NCI-H774 (cell line): ENCODE data around the gene TMEM161A.
A peak's percentile ranks its signal among the peaks of the same experiment; 100 is the strongest.
"Not testable (repeated sequence)": the region's sequence is repeated elsewhere in the genome, so short reads cannot be mapped to it uniquely, and the experiment has no call there.

Experiments
- DNase-seq: peaks from one replicate; lab custom pipeline; 2025; lab: John Stamatoyannopoulos, UW

TMEM161A gene

GRCh38 chr19:19121371-19121770 is 16.9 kb downstream of the TMEM161A start:
- no peak for DNase-seq

GRCh38 chr19:19120308-19121231 is 17.7 kb downstream of the TMEM161A start:
- no peak for DNase-seq

- no peak for DNase-seq
Measured at GRCh38 chr19:19119325-19120237, 18.7 kb downstream of the TMEM161A start.

- no peak for DNase-seq
Measured at GRCh38 chr19:19115954-19116353, 22.3 kb downstream of the TMEM161A start.

- DNase-seq = no peak
Measured at GRCh38 chr19:19113040-19113626, 25.1 kb downstream of the TMEM161A start.

- DNase-seq = no peak
Measured at GRCh38 chr19:19111967-19112580, 26.2 kb downstream of the TMEM161A start.

- no peak for DNase-seq
Measured at GRCh38 chr19:19111136-19111835, 27.0 kb downstream of the TMEM161A start.

- DNase-seq = no peak
Measured at GRCh38 chr19:19110410-19111135, 27.7 kb downstream of the TMEM161A start.

- no peak for DNase-seq
Measured at GRCh38 chr19:19109601-19110000, 28.7 kb downstream of the TMEM161A start.

GRCh38 chr19:19107654-19108053 is 30.6 kb downstream of the TMEM161A start:
- DNase-seq = no peak

- not testable (repeated sequence) for DNase-seq
Measured at GRCh38 chr19:19106938-19107337, 31.3 kb downstream of the TMEM161A start.

- DNase-seq = no peak
Measured at GRCh38 chr19:19106056-19106551, 32.2 kb downstream of the TMEM161A start.

GRCh38 chr19:19105365-19106055 is 32.8 kb downstream of the TMEM161A start:
- peak; percentile 57 for DNase-seq

- no peak for DNase-seq
Measured at GRCh38 chr19:19103167-19103566, 35.1 kb downstream of the TMEM161A start.

GRCh38 chr19:19102566-19102965 is 35.7 kb downstream of the TMEM161A start:
- not testable (repeated sequence) for DNase-seq

- no peak for DNase-seq
Measured at GRCh38 chr19:19101540-19101939, 36.7 kb downstream of the TMEM161A start.

GRCh38 chr19:19098703-19099632 is 39.3 kb downstream of the TMEM161A start:
- no peak for DNase-seq

GRCh38 chr19:19098084-19098702 is 40.1 kb downstream of the TMEM161A start:
- DNase-seq = no peak
